SK-N-MC (cell line): ENCODE results near the gene DPEP1.

Experiments
- DNase-seq: peaks from one replicate; pipeline ENCODE4 v3.0.0-alpha.2; 2011; ENCODE audit warnings: low read depth, low spot score
- H3K27ac ChIP-seq: fragments of 200-600 bp; sonication (generic); 2 replicates; pipeline ENCODE4 v1.5.1; 2016; ENCODE audit warnings: mixed run types
- H3K36me3 ChIP-seq: fragments of 200-600 bp; sonication (generic); 2 replicates; pipeline ENCODE4 v1.6.1; 2017; ENCODE audit warnings: antibody characterized with exemption, low read length, mixed read lengths; ENCODE audit not compliant: insufficient read depth
- H3K4me3 ChIP-seq: fragments of 200-600 bp; sonication (generic); 2 replicates; pipeline ENCODE4 v1.5.1; 2016
- H3K9ac ChIP-seq: fragments of 200-600 bp; sonication (generic); 2 replicates; pipeline ENCODE4 v1.8.0; 2017; ENCODE audit warnings: mixed run types, mixed read lengths; ENCODE audit not compliant: insufficient read length
- H3K9me3 ChIP-seq: fragments of 200-600 bp; sonication (generic); 2 replicates; pipeline ENCODE4 v1.6.1; 2017; ENCODE audit warnings: low read depth, mild to moderate bottlenecking, antibody characterized with exemption, low read length, moderate library complexity, mixed read lengths
- EZH2 ChIP-seq: fragments of 200-600 bp; sonication (generic); IDR thresholded peaks from one replicate; pipeline ENCODE4 v1.6.1; 2017; ENCODE audit warnings: antibody characterized with exemption
- FOXP2 ChIP-seq: optimal IDR thresholded peaks from 2 replicates; pipeline ENCODE3; 2011; ENCODE audit warnings: mild to moderate bottlenecking, moderate library complexity; ENCODE audit not compliant: insufficient read depth; ENCODE audit errors: extremely low read length, control extremely low read depth
- POLR2AphosphoS5 ChIP-seq: IDR thresholded peaks from 2 replicates; pipeline ENCODE4 v1.6.1; 2012; ENCODE audit warnings: mild to moderate bottlenecking, low read depth, low read length, borderline replicate concordance

The DPEP1 gene

GRCh38 chr16:89571636-89572035 is 41.8 kb upstream of the DPEP1 start:
- Histone ChIP-seq H3K4me3 (no peak overlapping the region), H3K9ac (no peak overlapping the region), H3K9me3 (no peaks in the 10 kb centered on the region), H3K36me3 (no peaks in the 10 kb centered on the region), H3K27ac (no peak overlapping the region)
- TF ChIP-seq FOXP2, result no peak
- no peak for TF ChIP-seq POLR2AphosphoS5
- no peak for TF ChIP-seq EZH2
- DNase-seq, result no peak

- no peak for DNase-seq
- no peaks in the 10 kb centered on the region for H3K9me3 ChIP-seq
- H3K36me3 ChIP-seq, result no peaks in the 10 kb centered on the region
- no peak overlapping the region for H3K4me3 ChIP-seq
- no peak overlapping the region for H3K27ac ChIP-seq
- H3K9ac ChIP-seq, result no peak overlapping the region
- TF ChIP-seq FOXP2 (no peak), POLR2AphosphoS5 (no peak), EZH2 (no peak)
Measured at GRCh38 chr16:89572073-89572484, 41.4 kb upstream of the DPEP1 start.

DNA sequence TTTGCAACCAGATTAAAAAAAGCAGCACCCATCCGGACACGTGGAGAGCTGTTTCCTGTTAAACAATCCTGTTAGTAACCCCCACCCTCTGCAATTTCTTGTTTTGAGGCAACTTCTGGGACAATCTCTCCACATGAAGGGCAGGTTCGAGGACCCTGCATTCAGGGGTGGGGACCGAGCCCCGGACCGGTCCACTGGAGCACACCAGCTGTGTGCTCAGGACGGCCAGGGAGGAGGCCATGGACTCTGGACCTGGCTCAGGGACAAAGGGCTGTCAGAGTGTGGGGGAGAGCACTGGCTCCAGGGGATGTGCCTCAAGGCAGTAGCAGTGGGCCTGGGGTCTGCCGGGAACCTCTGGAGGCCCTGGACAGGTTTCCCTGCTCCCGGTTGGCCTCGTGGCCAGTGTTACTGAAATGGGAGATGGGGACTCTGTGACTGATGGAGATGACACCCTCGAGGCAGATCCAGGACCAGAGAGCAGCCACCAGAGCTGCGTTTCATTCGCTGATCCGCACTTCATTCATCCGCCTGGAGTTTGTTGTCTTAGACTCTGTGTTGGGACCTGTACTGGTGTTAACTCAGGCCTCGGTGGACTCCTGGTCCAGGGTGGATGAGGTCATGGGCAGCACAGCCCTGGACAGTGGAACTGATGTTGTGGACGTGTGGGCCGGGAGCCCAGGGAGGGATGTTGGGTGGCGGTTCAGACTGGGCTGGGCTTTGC is 40.8 kb upstream of the DPEP1 start:
- Histone ChIP-seq H3K36me3 (no peaks in the 10 kb centered on the region; the same call in 1 of the 2 replicates), H3K4me3 (no peak overlapping the region), H3K9me3 (no peaks in the 10 kb centered on the region), H3K9ac (no peak overlapping the region), H3K27ac (no peak overlapping the region)
- TF ChIP-seq EZH2, result no peak
- TF ChIP-seq POLR2AphosphoS5, result no peak
- no peak for TF ChIP-seq FOXP2
- no peak for DNase-seq

GRCh38 chr16:89573826-89574680 is 39.4 kb upstream of the DPEP1 start:
- H3K9ac ChIP-seq, result no peak overlapping the region
- H3K4me3 ChIP-seq, result no peak overlapping the region
- no peak for DNase-seq
- TF ChIP-seq POLR2AphosphoS5 (no peak), FOXP2 (no peak), EZH2 (no peak)
- H3K9me3 ChIP-seq, result no peaks in the 10 kb centered on the region
- H3K36me3 ChIP-seq, result peaks cover 5% of the 10 kb centered on the region; the same call in 1 of the 2 replicates
- no peak overlapping the region for H3K27ac ChIP-seq

- no peaks in the 10 kb centered on the region for H3K9me3 ChIP-seq
- no peak overlapping the region for H3K9ac ChIP-seq
- TF ChIP-seq EZH2 (no peak), FOXP2 (no peak), POLR2AphosphoS5 (no peak)
- H3K27ac ChIP-seq, result no peak overlapping the region
- H3K4me3 ChIP-seq, result peak overlapping the region; percentile 67
- peaks cover 11% of the 10 kb centered on the region; the same call in 1 of the 2 replicates for H3K36me3 ChIP-seq
- no peak for DNase-seq
Measured at GRCh38 chr16:89574681-89575246, 38.7 kb upstream of the DPEP1 start.

- H3K27ac ChIP-seq, result peak within 1 kb of the TSS; percentile 36; the same call in 1 of the 2 replicates
- no peak for DNase-seq
- TF ChIP-seq FOXP2, result no peak
- no peak for TF ChIP-seq EZH2
- no peak for TF ChIP-seq POLR2AphosphoS5
- H3K36me3 ChIP-seq, result peaks cover 12% of the 10 kb centered on the region; the same call in 1 of the 2 replicates
- peak within 1 kb of the TSS; percentile 81 for H3K9ac ChIP-seq
- H3K9me3 ChIP-seq, result no peaks in the 10 kb centered on the region
- H3K4me3 ChIP-seq, result peak within 1 kb of the TSS; percentile 77
Measured at GRCh38 chr16:89575247-89576152, 37.9 kb upstream of the DPEP1 start, which contains the start of gene CPNE7. Gene CPNE7, plus strand, starts transcription at chr16:89575758. Its CDS starts 140 bp downstream, at chr16:89575898.
